ENCODE measurements around the gene TRIM13. TPM values are rescaled to one million over a fixed set of nuclear protein-coding genes. Genes with fewer than 3 reads are reported as not detected.

The TRIM13 gene
- total and polyA plus RNA-seq, 2 donors (not counting 1 experiment from before 2014, with no cell fraction given) = 28.9 to 45.9 TPM

- Histone ChIP-seq H3K9me3 (ENCODE audit: control extremely low read depth in 1 of 3, control insufficient read depth in 2 of 3, insufficient read depth in 1 of 3, low read length in 2 of 3) (peaks cover 0 to 2% (median 0%) of the 10 kb centered on the region in 3 donors), H3K4me3 (ENCODE audit: control extremely low read depth in 1 of 5, extremely low read depth in 1 of 5, insufficient read depth in 1 of 5, low read depth in 2 of 5, low read length in 4 of 5) (no peak overlapping the region), H3K9ac (ENCODE audit: low read length) (no peak overlapping the region), H3K36me3 (replicated peaks in 1 of 2; ENCODE audit: control extremely low read depth in 1 of 2, control insufficient read depth in 1 of 2, extremely low read depth in 1 of 2, insufficient read depth in 2 of 2, low read length in 1 of 2) (peaks cover 19 to 38% of the 10 kb centered on the region in 2 experiments), H2AFZ (ENCODE audit: insufficient read depth, low read depth, low read length, poor library complexity, severe bottlenecking) (no peak overlapping the region), H3K27me3 (replicated peaks in 1 of 4; ENCODE audit: control extremely low read depth in 1 of 4, control insufficient read depth in 3 of 4, insufficient read depth in 4 of 4, low read length in 3 of 4) (no peaks in the 10 kb centered on the region), H3K27ac (ENCODE audit: low read length in 2 of 2) (peak overlapping the region in 1 of 2 donors; percentile 65), H4K20me1 (ENCODE audit: control insufficient read depth, insufficient read depth, low read length, poor library complexity, severe bottlenecking) (peaks cover 4% of the 10 kb centered on the region), H3K4me1 (ENCODE audit: control insufficient read depth in 2 of 2, insufficient read depth in 2 of 2, low read length in 2 of 2) (no peaks in the 10 kb centered on the region), H3K79me2 (ENCODE audit: control insufficient read depth, insufficient read depth, low read length) (peaks cover 15% of the 10 kb centered on the region), H3K4me2 (replicated peaks; ENCODE audit: low read depth, low read length, poor library complexity, severe bottlenecking) (no peak overlapping the region)
- POLR2A ChIA-PET = no interaction called here
- TF ChIP-seq EZH2 (IDR thresholded peaks at IDR 0.05; ENCODE audit: borderline replicate concordance, insufficient read depth, low read depth, low read length, poor library complexity, severe bottlenecking) (no peak), CTCF (IDR thresholded peaks at IDR 0.05) (no peak)
- DNase-seq = no peak
- Mint-ChIP-seq H3K9me3 (ENCODE audit: insufficient read depth) (no peaks in the 10 kb centered on the region), H3K27ac (no peak overlapping the region), H3K4me3 (no peak overlapping the region), H3K27me3 (no peaks in the 10 kb centered on the region), H3K4me1 (peaks cover 48% of the 10 kb centered on the region)
- CTCF ChIA-PET = interaction anchor here (0.7 kb wide), 2 partner anchors 17 to 38 kb away, joined by 3 to 6 read pairs; no protein-coding TSS in a partner anchor
- WGBS (ENCODE audit: insufficient coverage) = no CpG with 5 or more reads among the region's 1 CpG
- intact Hi-C loops (cut with micrococcal nuclease) = loop anchor here (2.0 kb wide), 1 partner anchor 14 kb away; no protein-coding TSS in a partner anchor
- no peak for ATAC-seq (ENCODE audit: low read depth)
These were observed 17.5 kb downstream of the TRIM13 start for GRCh38 chr13:50014386-50014785.

- ATAC-seq (ENCODE audit: low read depth) (no peak), DNase-seq (no peak)
- H3K27ac Mint-ChIP-seq = peak within 1 kb of the TSS; percentile 42
- Histone ChIP-seq H4K20me1 (ENCODE audit: control insufficient read depth, insufficient read depth, low read length, poor library complexity, severe bottlenecking) (peaks cover 4% of the 10 kb centered on the region), H3K9ac (ENCODE audit: low read length) (no peak within 1 kb of the TSS), H2AFZ (ENCODE audit: insufficient read depth, low read depth, low read length, poor library complexity, severe bottlenecking) (no peak within 1 kb of the TSS), H3K4me2 (replicated peaks; ENCODE audit: low read depth, low read length, poor library complexity, severe bottlenecking) (no peak within 1 kb of the TSS), H3K4me3 (ENCODE audit: control extremely low read depth in 1 of 5, extremely low read depth in 1 of 5, insufficient read depth in 1 of 5, low read depth in 2 of 5, low read length in 4 of 5) (no peak within 1 kb of the TSS), H3K36me3 (replicated peaks in 1 of 2; ENCODE audit: control extremely low read depth in 1 of 2, control insufficient read depth in 1 of 2, extremely low read depth in 1 of 2, insufficient read depth in 2 of 2, low read length in 1 of 2) (peaks cover 19 to 36% of the 10 kb centered on the region in 2 experiments), H3K27ac (ENCODE audit: low read length in 2 of 2) (peak within 1 kb of the TSS in 1 of 2 donors; percentile 65), H3K27me3 (replicated peaks in 1 of 4; ENCODE audit: control extremely low read depth in 1 of 4, control insufficient read depth in 3 of 4, insufficient read depth in 4 of 4, low read length in 3 of 4) (no peaks in the 10 kb centered on the region), H3K79me2 (ENCODE audit: control insufficient read depth, insufficient read depth, low read length) (peaks cover 11% of the 10 kb centered on the region), H3K9me3 (ENCODE audit: control extremely low read depth in 1 of 3, control insufficient read depth in 2 of 3, insufficient read depth in 1 of 3, low read length in 2 of 3) (no peaks in the 10 kb centered on the region), H3K4me1 (ENCODE audit: control insufficient read depth in 2 of 2, insufficient read depth in 2 of 2, low read length in 2 of 2) (no peaks in the 10 kb centered on the region)
- H3K4me1 Mint-ChIP-seq = peaks cover 46% of the 10 kb centered on the region
- POLR2A ChIA-PET = no interaction called here
- no peaks in the 10 kb centered on the region for H3K9me3 Mint-ChIP-seq (ENCODE audit: insufficient read depth)
- CTCF ChIA-PET = no interaction called here
- H3K27me3 Mint-ChIP-seq = no peaks in the 10 kb centered on the region
- intact Hi-C loops (cut with micrococcal nuclease) = loop anchor here (2.0 kb wide), 1 partner anchor 14 kb away; no protein-coding TSS in a partner anchor
- no peak within 1 kb of the TSS for H3K4me3 Mint-ChIP-seq
- WGBS (ENCODE audit: insufficient coverage) = 92% methylated on average over 4 of the region's 5 CpGs
- no peak for TF ChIP-seq CTCF (IDR thresholded peaks at IDR 0.05)
- TF ChIP-seq EZH2 (IDR thresholded peaks at IDR 0.05; ENCODE audit: borderline replicate concordance, insufficient read depth, low read depth, low read length, poor library complexity, severe bottlenecking) = no peak
These were observed 18.4 kb downstream of the TRIM13 start, which contains the start of gene KCNRG for GRCh38 chr13:50015258-50015657. Gene KCNRG, plus strand, starts transcription at chr13:50015444. Its CDS starts 50 bp downstream, at chr13:50015494.
